Ovary (tissue), 9 donors: Measurements from ENCODE around the gene NAT10. TPM values are rescaled to one million over a fixed set of nuclear protein-coding genes. Genes with fewer than 3 reads are reported as not detected.
"Not testable (repeated sequence)": the region's sequence is repeated elsewhere in the genome, so short reads cannot be mapped to it uniquely, and the experiment has no call there.

Experiments
- DNase-seq, 5 donors: peaks; one replicate each; pipeline ENCODE4 v3.0.0-alpha.2; 2019 to 2020
- H3K27ac ChIP-seq, 2 donors: fragments of 200-600 bp; one replicate each; pipeline versions ENCODE4 v1.5.1 to v1.8.0; 2019 to 2022
- H3K27me3 ChIP-seq: fragments of 200-600 bp; one replicate; pipeline ENCODE4 v1.8.0; 2022
- H3K36me3 ChIP-seq: fragments of 200-600 bp; sonication (generic); one replicate; pipeline ENCODE4 v1.5.1; 2019
- H3K4me1 ChIP-seq: one replicate; pipeline ENCODE4 v1.8.1; 2013; ENCODE audit warnings: mild to moderate bottlenecking, moderate library complexity; ENCODE audit not compliant: insufficient read depth
- H3K4me3 ChIP-seq: fragments of 200-600 bp; sonication (generic); one replicate; pipeline ENCODE4 v1.5.1; 2017
- H3K9me3 ChIP-seq, 2 donors: fragments of 200-600 bp in 1 of 2; sonication (generic) in 1 of 2; one replicate each; pipeline versions ENCODE4 v1.5.1 to v1.8.1; 2013 to 2019; ENCODE audit warnings: mild to moderate bottlenecking in 1 of 2, moderate library complexity in 1 of 2
- EP300 ChIP-seq: sonication (generic); formaldehyde crosslinking; IDR thresholded peaks from one replicate; pipeline ENCODE4 v1.6.1; 2017; ENCODE audit warnings: antibody characterized with exemption
- POLR2A ChIP-seq: fragments of 450-650 bp; IDR thresholded peaks from one replicate; pipeline ENCODE4 v1.6.1; 2017; ENCODE audit warnings: antibody characterized with exemption, mild to moderate bottlenecking, moderate library complexity
- WGBS, 3 donors: extraction: QIAGEN DNeasy Blood & Tissue Kit in 1 of 3; methylation state at CpG; one replicate each; pipeline versions ENCODE4 v1.1.5 to v1.1.7; 2013 to 2017; 5-methylcytosine and 5-hydroxymethylcytosine counted together
- intact Hi-C, 4 donors: fragments of 100-400 bp; cut with DNase I; formaldehyde crosslinking; loops; one replicate each; pipeline versions ENCODE4 v1.11.0 to v1.15.1; 2022 to 2023
- polyA plus RNA-seq, 2 donors: library from polyadenylated mRNA; stranded (reverse); fragments of 200-250 nt in 1 of 2; fragments of 350-450 nt in 1 of 2; fragmentation: Illumina TruSeq in 1 of 2; extraction: RNeasy Lipid Tissue Mini Kit (QIAGEN cat#74804) in 1 of 2; gene quantifications; one replicate each; pipeline ENCODE4 v1.2.3, GENCODE V29; 2013 to 2014
- total RNA-seq, 7 donors: library from RNA; depleted of rRNA in 2 of 7; stranded (reverse); fragments of >200 nt in 2 of 7; fragmentation: NEBNext Ultra II Directional in 3 of 7; extraction: Animal tissue kit (Norgen Biotek cat#: 25700) in 3 of 7; gene quantifications; one replicate each; pipeline versions ENCODE4 v1.1.0 to v1.2.4, GENCODE V29; 2016 to 2023
- TF ChIP-seq, protein P1 (sequence below), 3 donors: fragments of 450-650 bp in 2 of 3; fragments of 200-600 bp in 1 of 3; IDR thresholded peaks; one replicate each; pipeline versions ENCODE4 v1.5.1 to v1.8.0; 2016 to 2022; ENCODE audit warnings: antibody characterized with exemption in 3 of 3, mild to moderate bottlenecking in 1 of 3
- donor health status: DM: no; HTN: no; CAD: no; lungs with moderate emphysema.
- donor health status: DM: no; HTN: no; CAD: no.
- donor health status: Bipolar disorder and iron deficiency.
- donor health status: DM: yes; HTN: yes; CAD: no.
- donor health status: DM: no; HTN: no; CAD: no.
- donor health status: DM: yes; HTN: yes; CAD: no.

The NAT10 gene
- total and polyA plus RNA-seq, 9 donors: 19.8 to 60.9 (median 49.1) TPM

DNA sequence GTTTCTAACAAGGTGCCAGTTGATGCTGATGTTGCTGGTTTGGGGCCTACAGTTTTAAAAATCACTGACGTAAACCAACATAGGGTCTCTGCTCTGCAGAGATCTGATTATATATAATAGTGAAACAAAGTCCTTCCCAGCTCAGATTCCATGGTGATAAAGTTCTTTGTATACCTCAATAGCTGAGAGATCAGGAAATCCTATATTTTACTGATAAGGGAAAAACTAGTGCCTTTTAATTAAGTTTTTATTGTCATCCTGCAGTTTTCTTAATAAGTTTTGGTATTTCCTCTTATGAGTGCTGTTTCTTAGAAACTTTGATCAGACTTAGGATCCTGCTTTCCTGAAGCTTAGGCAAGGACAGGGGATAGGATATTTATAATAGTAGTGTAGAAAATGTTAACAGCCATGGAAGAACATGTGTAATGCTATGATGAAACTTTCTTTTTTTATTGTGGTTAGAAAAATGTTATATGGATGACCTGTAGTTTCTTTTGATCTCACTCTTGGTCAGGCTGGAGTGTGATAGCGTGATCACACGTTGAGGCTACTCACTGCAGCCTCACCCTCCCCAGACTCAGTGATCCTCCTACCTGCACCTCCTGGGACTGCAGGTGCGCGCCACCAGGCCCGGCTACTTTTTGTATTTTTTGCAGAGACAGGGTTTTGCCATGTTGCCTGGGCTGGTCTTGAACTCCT lies 39.8 kb upstream of the NAT10 start:
- no peak overlapping the region for H3K4me3 ChIP-seq
- no peak overlapping the region for H3K27ac ChIP-seq
- WGBS, 3 donors: 81 to 89% (median 88%) methylated on average over 6 of the region's 6 CpGs
- intact Hi-C loops: no loop called here
- no peak for TF ChIP-seq POLR2A
- TF ChIP-seq, protein P1, sequence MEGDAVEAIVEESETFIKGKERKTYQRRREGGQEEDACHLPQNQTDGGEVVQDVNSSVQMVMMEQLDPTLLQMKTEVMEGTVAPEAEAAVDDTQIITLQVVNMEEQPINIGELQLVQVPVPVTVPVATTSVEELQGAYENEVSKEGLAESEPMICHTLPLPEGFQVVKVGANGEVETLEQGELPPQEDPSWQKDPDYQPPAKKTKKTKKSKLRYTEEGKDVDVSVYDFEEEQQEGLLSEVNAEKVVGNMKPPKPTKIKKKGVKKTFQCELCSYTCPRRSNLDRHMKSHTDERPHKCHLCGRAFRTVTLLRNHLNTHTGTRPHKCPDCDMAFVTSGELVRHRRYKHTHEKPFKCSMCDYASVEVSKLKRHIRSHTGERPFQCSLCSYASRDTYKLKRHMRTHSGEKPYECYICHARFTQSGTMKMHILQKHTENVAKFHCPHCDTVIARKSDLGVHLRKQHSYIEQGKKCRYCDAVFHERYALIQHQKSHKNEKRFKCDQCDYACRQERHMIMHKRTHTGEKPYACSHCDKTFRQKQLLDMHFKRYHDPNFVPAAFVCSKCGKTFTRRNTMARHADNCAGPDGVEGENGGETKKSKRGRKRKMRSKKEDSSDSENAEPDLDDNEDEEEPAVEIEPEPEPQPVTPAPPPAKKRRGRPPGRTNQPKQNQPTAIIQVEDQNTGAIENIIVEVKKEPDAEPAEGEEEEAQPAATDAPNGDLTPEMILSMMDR (IDR thresholded peaks at IDR 0.05): no peak
- TF ChIP-seq EP300: no peak
- no peaks in the 10 kb centered on the region for H3K27me3 ChIP-seq
- H3K36me3 ChIP-seq: no peaks in the 10 kb centered on the region
- no peaks in the 10 kb centered on the region for H3K9me3 ChIP-seq
- no peak for DNase-seq
- H3K4me1 ChIP-seq: peaks cover 9% of the 10 kb centered on the region

DNA sequence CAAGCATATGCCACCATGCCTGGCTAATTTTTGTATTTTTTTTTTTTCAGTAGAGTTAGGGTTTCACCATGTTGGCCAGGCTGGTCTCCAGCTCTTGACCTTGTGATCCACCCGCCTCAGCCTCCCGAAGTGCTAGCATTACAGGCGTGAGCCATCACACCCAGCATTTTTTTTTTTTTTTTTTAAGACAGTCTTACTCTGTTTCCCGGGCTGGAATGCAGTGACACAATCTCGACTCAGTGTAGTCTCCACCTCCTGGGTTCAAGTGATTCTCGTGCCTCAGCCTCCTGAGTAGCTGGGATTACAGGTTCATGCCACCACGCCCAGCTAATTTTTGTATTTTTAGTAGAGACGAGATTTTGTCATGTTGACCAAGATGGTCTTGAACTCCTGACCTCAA lies 38.7 kb upstream of the NAT10 start:
- 83 to 87% (median 83%) methylated on average over 8 of the region's 8 CpGs for WGBS, 3 donors
- H3K27me3 ChIP-seq, H3K9me3 ChIP-seq, H3K4me1 ChIP-seq, H3K36me3 ChIP-seq, H3K4me3 ChIP-seq, H3K27ac ChIP-seq, intact Hi-C loops, DNase-seq: not testable (repeated sequence)

DNA sequence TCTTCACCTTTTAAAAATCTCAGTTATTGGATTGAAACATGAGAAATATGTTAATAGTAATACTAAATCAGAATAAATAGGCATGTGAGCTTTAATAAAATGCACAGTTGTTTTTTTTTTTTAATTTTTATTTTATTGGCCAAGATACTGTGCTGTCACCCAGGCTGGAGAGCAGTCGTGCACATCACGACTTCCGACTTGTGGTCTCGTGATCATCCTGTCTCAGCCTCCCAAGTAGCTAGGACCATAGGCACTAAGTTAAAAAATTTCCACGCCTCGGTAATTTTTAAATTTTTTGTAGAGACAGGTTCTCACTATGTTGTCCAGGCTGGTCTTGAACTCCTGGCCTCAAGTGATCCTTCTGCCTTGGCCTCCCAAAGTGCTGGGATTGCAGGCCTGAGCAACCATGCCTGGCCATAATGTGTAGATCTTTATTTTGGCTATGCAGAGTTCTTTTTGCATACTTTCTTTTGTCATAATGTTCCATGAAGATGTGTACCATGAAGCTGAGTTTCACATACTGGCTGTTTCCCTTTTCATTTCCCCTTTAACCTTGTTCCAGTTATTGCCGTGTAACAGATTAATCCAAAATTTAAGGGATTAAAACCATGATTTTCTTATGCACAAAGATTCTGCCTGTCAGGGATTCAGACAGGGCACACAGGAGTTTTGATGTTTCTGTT lies 37.9 kb upstream of the NAT10 start:
- peaks cover 9% of the 10 kb centered on the region for H3K4me1 ChIP-seq
- H3K27me3 ChIP-seq: no peaks in the 10 kb centered on the region
- no peaks in the 10 kb centered on the region for H3K9me3 ChIP-seq
- no peaks in the 10 kb centered on the region for H3K36me3 ChIP-seq
- TF ChIP-seq POLR2A (no peak), EP300 (no peak)
- TF ChIP-seq, protein P1 (IDR thresholded peaks at IDR 0.05): no peak
- no peak overlapping the region for H3K27ac ChIP-seq
- DNase-seq: no peak
- intact Hi-C loops: no loop called here
- H3K4me3 ChIP-seq: no peak overlapping the region
- 72 to 86% (median 81%) methylated on average over 7 of the region's 7 CpGs for WGBS, 3 donors

DNA sequence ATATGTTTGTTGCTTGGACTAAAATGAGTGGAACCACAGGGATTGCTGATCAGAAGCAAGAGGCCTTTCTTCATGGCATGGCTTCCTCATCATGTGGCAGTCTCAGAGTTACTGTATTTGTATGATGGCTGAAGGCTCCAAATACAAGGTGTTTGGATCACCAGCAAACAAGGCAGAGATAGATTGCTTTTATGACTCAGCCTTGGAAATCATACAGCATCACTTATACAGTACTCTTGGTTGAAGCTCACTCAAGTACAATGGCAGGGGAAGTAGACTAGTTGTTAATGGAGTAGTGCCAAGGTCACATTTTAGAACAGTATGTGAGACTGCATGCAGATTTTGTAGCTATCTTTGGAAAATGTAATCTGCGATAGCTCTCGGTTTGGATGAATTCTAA lies 37.3 kb upstream of the NAT10 start:
- no peak overlapping the region for H3K27ac ChIP-seq
- H3K36me3 ChIP-seq: no peaks in the 10 kb centered on the region
- no peak overlapping the region for H3K4me3 ChIP-seq
- H3K27me3 ChIP-seq: no peaks in the 10 kb centered on the region
- no peaks in the 10 kb centered on the region for H3K9me3 ChIP-seq
- 3 to 12% (median 6%) methylated on average over 2 of the region's 2 CpGs for WGBS, 3 donors
- DNase-seq: no peak
- intact Hi-C loops: no loop called here
- peaks cover 9% of the 10 kb centered on the region for H3K4me1 ChIP-seq
- TF ChIP-seq, protein P1 (IDR thresholded peaks at IDR 0.05): no peak
- TF ChIP-seq POLR2A (no peak), EP300 (no peak)

DNA sequence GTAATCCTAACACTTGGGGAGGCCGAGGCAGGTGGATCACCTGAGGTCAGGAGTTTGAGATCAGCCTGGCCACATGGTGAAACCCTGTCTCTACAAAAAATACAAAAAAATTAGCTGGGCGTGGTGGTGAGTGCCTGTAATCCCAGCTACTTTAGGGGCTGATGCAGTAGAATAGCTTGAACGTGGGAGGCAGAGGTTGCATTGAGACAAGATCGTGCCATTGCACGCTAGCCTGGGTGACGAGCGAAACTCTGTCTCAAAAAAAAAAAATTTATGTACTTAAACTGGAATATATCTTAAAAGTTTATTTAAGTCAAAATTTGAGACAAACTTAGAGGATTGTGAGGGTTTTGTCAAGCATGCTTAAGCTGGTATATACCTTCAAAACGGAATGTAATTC lies 34.1 kb upstream of the NAT10 start:
- H3K27me3 ChIP-seq, H3K36me3 ChIP-seq, H3K4me1 ChIP-seq, intact Hi-C loops, H3K27ac ChIP-seq, H3K4me3 ChIP-seq, H3K9me3 ChIP-seq, DNase-seq: not testable (repeated sequence)
- 80 to 86% (median 83%) methylated on average over 8 of the region's 8 CpGs for WGBS, 3 donors
